Gastrocnemius medialis (tissue), 4 donors: ENCODE measurements around the gene IGFL1.

ENCODE experiments used
- CTCF ChIP-seq, 5 experiments: fragments of 450-650 bp in 3 of 5; fragments of 200-600 bp in 2 of 5; sonication (generic) in 2 of 5; IDR thresholded peaks in 4 of 5; conservative IDR thresholded peaks in 1 of 5; 1 replicate in 4 of 5; 2 replicates in 1 of 5; pipeline ENCODE4 v1.5.1; 2016 to 2019; ENCODE audit warnings: antibody characterized with exemption in 5 of 5, mild to moderate bottlenecking in 3 of 5, moderate library complexity in 3 of 5
- POLR2A ChIP-seq, 2 donors: fragments of 450-650 bp; IDR thresholded peaks; one replicate each; pipeline ENCODE4 v1.6.1; 2017; ENCODE audit warnings: antibody characterized with exemption in 2 of 2, mild to moderate bottlenecking in 2 of 2, moderate library complexity in 2 of 2

GRCh38 chr19:46182476-46182875 is 47.1 kb upstream of the IGFL1 start:
- TF ChIP-seq CTCF (IDR thresholded peaks at IDR 0.05 in 4 of 5, conservative IDR thresholded peaks at IDR 0.05 in 1 of 5) (no peak), POLR2A (IDR thresholded peaks at IDR 0.05) (no peak)
